ENCODE data around the gene DYNC1LI2.

The DYNC1LI2 gene

DNA sequence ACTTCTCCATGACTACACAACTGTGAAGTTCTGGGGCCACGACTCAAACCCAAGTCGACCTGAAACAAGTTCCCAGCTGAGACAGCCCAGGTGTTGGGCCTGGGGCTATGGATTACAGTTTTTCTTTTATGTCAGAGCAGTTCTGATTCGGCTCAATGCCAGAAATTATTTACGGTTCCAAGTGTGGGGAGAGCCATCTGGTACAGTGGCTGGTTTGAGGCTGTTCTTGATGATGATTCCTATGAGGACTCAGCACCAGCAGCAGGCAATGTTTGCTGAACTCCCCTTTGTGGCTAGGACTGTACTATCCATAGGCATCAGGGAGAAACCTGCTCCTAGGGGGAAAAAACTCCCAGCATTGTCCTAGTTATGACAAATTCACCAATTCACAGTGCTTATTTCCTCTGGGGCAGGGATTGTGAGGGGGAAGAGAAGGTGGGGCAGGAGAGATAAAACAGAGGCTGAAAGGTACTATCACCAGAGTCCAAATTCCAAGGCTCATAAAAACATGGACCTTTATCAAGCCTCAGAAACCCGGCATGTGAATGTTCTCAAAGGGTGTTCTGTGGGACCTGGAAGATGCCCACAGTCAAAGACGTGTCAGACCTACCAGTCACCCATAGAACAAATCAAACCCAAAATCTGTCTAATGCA is 36.6 kb downstream of the DYNC1LI2 start:
- Histone ChIP-seq H3K4me3 (ENCODE audit: low read length, poor library complexity, severe bottlenecking) (no peak overlapping the region), H3K4me1 (ENCODE audit: insufficient read depth, low read length, poor library complexity, severe bottlenecking) (no peaks in the 10 kb centered on the region), H3K9ac (ENCODE audit: low read depth, low read length, poor library complexity, severe bottlenecking) (no peak overlapping the region), H3K79me2 (ENCODE audit: insufficient read depth, low read length) (no peaks in the 10 kb centered on the region), H3K27me3 (ENCODE audit: insufficient read depth, low read length, poor library complexity, severe bottlenecking) (no peaks in the 10 kb centered on the region), H3K4me2 (ENCODE audit: low read depth, low read length, poor library complexity, severe bottlenecking) (no peak overlapping the region), H2AFZ (ENCODE audit: low read length) (no peak overlapping the region), H3K9me3 (ENCODE audit: insufficient read depth, low read depth, low read length) (no peaks in the 10 kb centered on the region), H3K36me3 (ENCODE audit: insufficient read depth, low read length) (peaks cover 3% of the 10 kb centered on the region; the same call in 1 of the 2 replicates), H4K20me1 (ENCODE audit: insufficient read depth, low read length, poor library complexity, severe bottlenecking) (no peaks in the 10 kb centered on the region), H3K9me2 (replicated peaks; ENCODE audit: low read depth, low read length) (no peaks in the 10 kb centered on the region), H3F3A (ENCODE audit: low read depth) (no peaks in the 10 kb centered on the region)
- TF ChIP-seq, protein P1, sequence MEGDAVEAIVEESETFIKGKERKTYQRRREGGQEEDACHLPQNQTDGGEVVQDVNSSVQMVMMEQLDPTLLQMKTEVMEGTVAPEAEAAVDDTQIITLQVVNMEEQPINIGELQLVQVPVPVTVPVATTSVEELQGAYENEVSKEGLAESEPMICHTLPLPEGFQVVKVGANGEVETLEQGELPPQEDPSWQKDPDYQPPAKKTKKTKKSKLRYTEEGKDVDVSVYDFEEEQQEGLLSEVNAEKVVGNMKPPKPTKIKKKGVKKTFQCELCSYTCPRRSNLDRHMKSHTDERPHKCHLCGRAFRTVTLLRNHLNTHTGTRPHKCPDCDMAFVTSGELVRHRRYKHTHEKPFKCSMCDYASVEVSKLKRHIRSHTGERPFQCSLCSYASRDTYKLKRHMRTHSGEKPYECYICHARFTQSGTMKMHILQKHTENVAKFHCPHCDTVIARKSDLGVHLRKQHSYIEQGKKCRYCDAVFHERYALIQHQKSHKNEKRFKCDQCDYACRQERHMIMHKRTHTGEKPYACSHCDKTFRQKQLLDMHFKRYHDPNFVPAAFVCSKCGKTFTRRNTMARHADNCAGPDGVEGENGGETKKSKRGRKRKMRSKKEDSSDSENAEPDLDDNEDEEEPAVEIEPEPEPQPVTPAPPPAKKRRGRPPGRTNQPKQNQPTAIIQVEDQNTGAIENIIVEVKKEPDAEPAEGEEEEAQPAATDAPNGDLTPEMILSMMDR (conservative IDR thresholded peaks at IDR 0.05; ENCODE audit: low read length) = no peak
- TF ChIP-seq EZH2phosphoT487 (IDR thresholded peaks at IDR 0.05; ENCODE audit: borderline replicate concordance) = no peak

DNA sequence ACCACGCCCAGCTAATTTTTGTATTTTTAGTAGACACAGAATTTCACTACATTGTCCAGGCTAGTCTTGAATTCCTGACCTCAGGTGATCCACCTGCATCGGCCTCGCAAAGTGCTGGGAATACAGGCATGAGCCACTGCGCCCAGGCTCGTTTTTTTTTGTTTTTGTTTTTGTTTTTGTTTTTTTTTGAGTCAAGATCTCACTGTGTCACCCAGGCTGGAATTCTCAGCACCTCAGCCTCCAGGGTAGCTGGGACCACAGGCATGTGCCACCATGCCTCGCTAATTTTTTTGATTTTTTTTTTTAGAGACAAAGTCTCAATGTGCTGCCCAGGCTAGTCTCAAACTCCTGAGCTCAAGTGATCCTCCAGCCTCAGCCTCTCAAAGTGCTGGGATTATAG is 37.3 kb downstream of the DYNC1LI2 start:
- Histone ChIP-seq H3K9ac (ENCODE audit: low read depth, low read length, poor library complexity, severe bottlenecking) (no peak overlapping the region), H3F3A (ENCODE audit: low read depth) (no peaks in the 10 kb centered on the region), H3K9me2 (replicated peaks; ENCODE audit: low read depth, low read length) (no peaks in the 10 kb centered on the region), H3K27me3 (ENCODE audit: insufficient read depth, low read length, poor library complexity, severe bottlenecking) (no peaks in the 10 kb centered on the region), H3K4me3 (ENCODE audit: low read length, poor library complexity, severe bottlenecking) (no peak overlapping the region), H4K20me1 (ENCODE audit: insufficient read depth, low read length, poor library complexity, severe bottlenecking) (no peaks in the 10 kb centered on the region), H3K36me3 (ENCODE audit: insufficient read depth, low read length) (peaks cover 3% of the 10 kb centered on the region; the same call in 1 of the 2 replicates), H3K9me3 (ENCODE audit: insufficient read depth, low read depth, low read length) (no peaks in the 10 kb centered on the region), H2AFZ (ENCODE audit: low read length) (no peak overlapping the region), H3K4me1 (ENCODE audit: insufficient read depth, low read length, poor library complexity, severe bottlenecking) (no peaks in the 10 kb centered on the region), H3K79me2 (ENCODE audit: insufficient read depth, low read length) (no peaks in the 10 kb centered on the region), H3K4me2 (ENCODE audit: low read depth, low read length, poor library complexity, severe bottlenecking) (no peak overlapping the region)
- TF ChIP-seq EZH2phosphoT487 (IDR thresholded peaks at IDR 0.05; ENCODE audit: borderline replicate concordance) = no peak
- TF ChIP-seq, protein P1 (conservative IDR thresholded peaks at IDR 0.05; ENCODE audit: low read length) = no peak

DNA sequence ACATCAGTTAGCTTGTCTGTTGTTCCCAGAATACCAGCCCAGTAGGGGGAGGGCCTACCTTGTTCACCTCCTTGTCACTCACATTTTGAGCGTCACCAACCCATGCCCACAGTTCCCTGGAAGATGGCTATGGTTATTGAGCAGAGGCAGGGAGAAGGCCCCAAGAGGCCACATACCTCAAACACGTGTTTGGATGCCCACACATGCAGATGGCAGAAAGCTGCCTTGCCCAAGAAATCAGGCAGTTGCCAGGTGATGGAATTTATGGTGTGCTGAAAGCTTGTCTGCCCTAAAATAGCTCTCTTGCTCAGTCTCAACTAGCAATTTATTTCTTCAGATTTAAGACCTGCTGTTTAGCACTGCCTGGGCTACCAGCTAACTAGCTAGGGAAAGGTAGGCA is 38.3 kb downstream of the DYNC1LI2 start:
- H2AFZ ChIP-seq (ENCODE audit: low read length) = no peak overlapping the region
- no peaks in the 10 kb centered on the region for H3K27me3 ChIP-seq (ENCODE audit: insufficient read depth, low read length, poor library complexity, severe bottlenecking)

More for the DNA sequence above, 38.3 kb downstream of the DYNC1LI2 start:
- TF ChIP-seq EZH2phosphoT487 (IDR thresholded peaks at IDR 0.05; ENCODE audit: borderline replicate concordance) = no peak
- TF ChIP-seq, protein P1 (conservative IDR thresholded peaks at IDR 0.05; ENCODE audit: low read length) = no peak
- Histone ChIP-seq H3K4me3 (ENCODE audit: low read length, poor library complexity, severe bottlenecking) (no peak overlapping the region), H3K9me3 (ENCODE audit: insufficient read depth, low read depth, low read length) (no peaks in the 10 kb centered on the region), H3K4me1 (ENCODE audit: insufficient read depth, low read length, poor library complexity, severe bottlenecking) (no peaks in the 10 kb centered on the region), H3K36me3 (ENCODE audit: insufficient read depth, low read length) (no peaks in the 10 kb centered on the region), H3K9me2 (replicated peaks; ENCODE audit: low read depth, low read length) (no peaks in the 10 kb centered on the region), H3K4me2 (ENCODE audit: low read depth, low read length, poor library complexity, severe bottlenecking) (no peak overlapping the region), H3F3A (ENCODE audit: low read depth) (no peaks in the 10 kb centered on the region), H3K79me2 (ENCODE audit: insufficient read depth, low read length) (no peaks in the 10 kb centered on the region), H3K9ac (ENCODE audit: low read depth, low read length, poor library complexity, severe bottlenecking) (no peak overlapping the region), H4K20me1 (ENCODE audit: insufficient read depth, low read length, poor library complexity, severe bottlenecking) (no peaks in the 10 kb centered on the region)

Data from Loucy (cell line).